D721Med (cell line): ENCODE data around the gene SLC6A19.

Experiments
- DNase-seq: peaks from one replicate; pipeline ENCODE4 v3.0.0; 2011; ENCODE audit warnings: low spot score; ENCODE audit not compliant: insufficient read length
- FAIRE-seq: peaks from 2 replicates; lab custom pipeline; 2011; peaks lifted over from hg19 to GRCh38; lab: Jason Lieb, UNC
- CTCF ChIP-seq: IDR thresholded peaks from 2 replicates; pipeline ENCODE4 v1.5.1; 2012; ENCODE audit warnings: mild to moderate bottlenecking, control low read depth; ENCODE audit not compliant: insufficient read depth; ENCODE audit errors: missing control alignments

Gene SLC6A19

DNA sequence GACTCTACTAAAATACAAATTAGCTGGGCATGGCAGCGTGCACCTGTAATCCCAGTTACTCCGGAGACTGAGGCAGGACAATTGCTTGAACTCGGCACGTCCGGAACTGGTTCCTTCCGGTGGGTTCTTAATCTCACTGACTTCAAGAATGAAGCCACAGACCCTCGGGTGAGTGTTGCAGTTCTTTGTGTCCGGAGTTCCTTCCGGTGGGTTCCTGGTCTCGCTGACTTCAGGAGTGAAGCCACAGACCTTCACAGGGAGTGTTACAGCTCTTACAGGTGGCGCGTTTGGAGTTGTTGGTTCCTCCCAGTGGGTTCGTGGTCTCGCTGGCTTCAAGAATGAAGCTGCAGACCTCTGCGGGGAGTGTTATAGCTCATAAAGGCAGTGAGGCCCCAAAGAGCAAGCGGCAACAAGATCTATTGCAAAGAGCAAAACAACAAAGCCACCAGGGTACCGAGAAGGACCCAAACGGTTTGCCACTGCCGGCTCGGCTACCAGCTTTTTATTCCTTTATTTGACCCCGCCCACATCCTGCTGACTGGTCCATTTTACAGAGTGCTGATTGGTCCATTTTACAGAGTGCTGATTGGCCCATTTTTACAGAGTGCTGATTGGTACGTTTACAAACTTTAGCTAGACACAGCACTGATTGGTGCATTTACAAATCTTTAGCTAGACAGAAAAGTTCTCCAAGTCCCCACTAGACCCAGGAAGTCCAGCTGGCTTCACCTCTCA lies 28.6 kb upstream of the SLC6A19 start:
- no peak for TF ChIP-seq CTCF
- DNase-seq (no peak), FAIRE-seq (no peak)

DNA sequence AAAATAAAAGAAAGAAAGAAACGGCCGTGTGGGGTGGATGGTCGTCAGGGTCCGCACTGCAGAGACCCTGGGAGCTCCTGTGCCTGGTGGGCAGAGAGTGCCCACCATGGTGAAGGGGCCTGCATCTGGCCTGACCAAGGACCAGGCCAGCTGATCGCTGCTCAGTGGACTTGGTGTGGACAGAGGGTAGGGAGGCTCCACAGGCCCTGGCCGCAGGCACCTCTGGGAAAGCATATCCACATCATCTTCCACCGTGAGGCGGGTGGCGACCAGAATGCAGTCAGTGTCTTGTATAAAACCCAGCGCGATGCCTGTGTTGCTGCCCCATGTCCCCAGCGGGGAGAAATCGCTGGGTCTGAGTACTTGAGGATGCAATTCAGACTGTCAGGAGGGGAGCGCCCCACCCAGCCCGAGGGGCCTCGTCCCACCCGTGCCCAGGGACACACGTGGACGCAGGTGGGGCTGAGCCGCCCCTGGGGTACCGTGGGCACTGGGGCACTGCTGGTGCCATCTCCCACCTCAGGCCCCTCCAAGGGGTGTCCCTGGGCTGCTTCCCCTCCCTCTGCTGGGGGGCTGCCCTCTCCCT lies 27.8 kb upstream of the SLC6A19 start:
- no peak for TF ChIP-seq CTCF
- DNase-seq (no peak), FAIRE-seq (no peak)

DNA sequence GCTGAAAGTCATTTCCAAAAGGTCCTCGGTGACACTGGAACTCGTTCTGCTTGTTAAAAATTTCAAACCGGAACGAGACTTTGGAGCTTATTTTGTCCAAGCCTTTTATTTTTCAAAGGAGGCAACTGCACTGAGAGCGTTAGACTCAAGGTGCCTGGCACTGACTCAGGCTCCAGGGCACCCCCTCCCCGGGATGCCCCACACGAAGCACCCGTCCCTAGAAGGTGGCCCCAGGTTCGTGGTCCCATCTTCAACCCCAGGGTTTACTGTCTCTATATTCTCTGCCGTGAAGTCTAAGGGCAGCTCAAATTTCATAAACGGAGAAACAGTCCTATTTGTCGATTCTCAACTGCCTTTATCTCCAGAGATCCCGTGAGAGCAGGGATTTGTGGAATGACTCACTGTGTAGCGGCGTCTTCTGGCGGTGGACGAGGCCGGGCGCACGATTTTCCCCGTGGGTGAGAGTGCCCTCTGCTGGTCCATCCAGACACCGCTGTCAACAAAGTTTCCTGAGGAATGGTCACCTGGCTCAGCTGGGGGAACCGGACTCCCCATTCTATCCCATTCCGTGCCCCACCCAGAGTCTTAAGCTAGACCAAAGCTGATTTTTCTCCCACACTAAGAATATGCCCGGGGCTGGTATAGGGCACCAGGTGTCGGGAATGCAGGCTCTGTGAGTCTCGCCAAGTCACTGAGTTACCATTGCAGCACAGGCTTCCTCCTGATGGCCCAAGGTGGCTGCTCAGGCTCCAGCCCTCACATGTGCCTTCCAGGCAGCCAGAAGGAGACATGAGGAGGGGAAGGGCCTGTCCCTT lies 27.1 kb upstream of the SLC6A19 start:
- DNase-seq (no peak), FAIRE-seq (no peak)
- TF ChIP-seq CTCF = peak; percentile 79

DNA sequence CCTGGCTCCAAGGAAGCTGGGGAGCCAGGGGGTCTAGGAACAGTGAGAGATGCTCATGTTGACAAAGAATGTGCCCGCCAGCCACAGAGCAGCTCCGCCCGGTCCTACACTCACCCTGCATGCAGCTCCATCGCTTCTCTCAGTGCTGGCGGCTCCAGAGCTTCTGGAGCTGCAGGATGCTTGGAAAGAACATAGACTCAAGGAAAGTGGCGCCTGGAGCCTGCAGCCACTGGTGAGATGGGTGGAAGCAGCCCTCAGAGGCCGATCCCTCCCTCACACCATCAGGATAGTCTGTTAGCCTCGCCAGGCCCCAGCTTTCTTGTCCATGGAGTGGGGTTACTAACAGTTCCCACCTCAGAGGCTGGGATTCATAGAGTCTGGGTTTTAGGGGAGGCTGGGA lies 26.4 kb upstream of the SLC6A19 start:
- no peak for TF ChIP-seq CTCF
- FAIRE-seq (no peak), DNase-seq (no peak)

- FAIRE-seq (no peak), DNase-seq (no peak)
- no peak for TF ChIP-seq CTCF
Observed at GRCh38 chr5:1175801-1176472, 25.5 kb upstream of the SLC6A19 start.

DNA sequence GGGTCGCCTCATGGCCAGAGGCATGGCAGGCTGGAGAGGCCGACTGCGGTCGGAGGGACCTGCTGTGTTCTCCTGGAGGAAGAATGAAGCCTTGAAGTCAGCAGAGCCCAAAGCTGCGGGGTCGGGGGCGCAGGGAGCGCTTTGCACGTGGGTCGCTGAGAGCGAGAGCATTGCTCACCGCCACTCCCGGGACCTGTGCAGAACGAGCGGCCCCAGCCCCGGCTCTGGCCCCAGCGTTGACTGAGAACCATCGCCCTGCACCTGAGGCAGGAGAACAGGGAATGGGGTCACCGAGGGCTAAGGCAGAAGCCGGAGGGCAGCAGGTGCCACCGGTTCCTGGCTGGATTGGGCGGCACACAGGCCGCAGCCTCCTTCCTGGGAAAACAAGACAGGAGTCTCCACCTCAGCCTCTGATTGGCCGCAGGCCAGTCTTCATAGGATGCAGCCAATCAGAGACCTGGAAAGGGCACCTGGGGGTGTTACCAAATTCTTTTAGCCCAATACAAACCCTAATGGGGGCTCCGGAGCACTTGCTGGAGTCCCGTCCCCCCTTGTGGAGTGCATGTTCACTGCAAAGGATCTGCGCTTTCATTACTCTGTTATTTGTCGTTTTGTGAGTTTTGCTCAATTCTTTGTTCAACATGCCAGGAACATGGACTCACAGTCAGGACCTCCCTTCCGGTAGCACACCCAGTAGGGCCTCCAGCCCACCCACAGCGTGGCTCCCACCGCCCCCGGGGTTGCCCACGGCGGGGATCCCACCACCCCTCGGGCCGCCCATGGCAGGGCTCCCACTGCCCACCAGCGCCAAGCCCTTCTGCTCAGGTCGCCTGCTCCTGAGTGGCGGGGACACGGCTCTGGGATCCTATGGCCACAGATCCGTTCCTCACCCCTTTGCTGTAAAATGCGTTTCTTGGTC lies 24.7 kb upstream of the SLC6A19 start:
- DNase-seq (no peak), FAIRE-seq (no peak)
- no peak for TF ChIP-seq CTCF
